Endothelial cell (in vitro differentiated cells): ENCODE results near the gene RGS11. TPM values are rescaled to one million over a fixed set of nuclear protein-coding genes. Genes with fewer than 3 reads are reported as not detected.

Experiments
- DNase-seq: peaks from one replicate; pipeline ENCODE4 v3.0.0; 2021; ENCODE audit warnings: low spot score
- H3K27ac Mint-ChIP-seq: one replicate; pipeline ENCODE4 v1.8.0; 2021; ENCODE audit warnings: mixed read lengths, inconsistent platforms; ENCODE audit not compliant: unreplicated experiment
- H3K27me3 Mint-ChIP-seq: one replicate; pipeline ENCODE4 v1.8.0; 2021; ENCODE audit warnings: mild to moderate bottlenecking, moderate library complexity, mixed read lengths, inconsistent platforms; ENCODE audit not compliant: unreplicated experiment
- H3K36me3 Mint-ChIP-seq: one replicate; pipeline ENCODE4 v1.8.0; 2021; ENCODE audit warnings: mild to moderate bottlenecking, low read depth, mixed read lengths, inconsistent platforms; ENCODE audit not compliant: unreplicated experiment
- H3K4me1 Mint-ChIP-seq: one replicate; pipeline ENCODE4 v1.8.0; 2021; ENCODE audit warnings: mild to moderate bottlenecking, mixed read lengths, inconsistent platforms; ENCODE audit not compliant: unreplicated experiment
- H3K4me3 Mint-ChIP-seq: one replicate; pipeline ENCODE4 v1.8.0; 2021; ENCODE audit warnings: mild to moderate bottlenecking, mixed read lengths, inconsistent platforms; ENCODE audit not compliant: unreplicated experiment
- H3K9me3 Mint-ChIP-seq: one replicate; pipeline ENCODE4 v1.8.0; 2021; ENCODE audit warnings: mixed read lengths, inconsistent platforms; ENCODE audit not compliant: unreplicated experiment
- CTCF ChIP-seq: fragments of 200-600 bp; sonication (generic); IDR thresholded peaks from one replicate; pipeline ENCODE4 v1.5.0; 2021; ENCODE audit warnings: antibody characterized with exemption; ENCODE audit not compliant: unreplicated experiment
- total RNA-seq: library from RNA; stranded (reverse); fragmentation: NEBNext Ultra II Directional; extraction: Animal tissue kit (Norgen Biotek cat#: 25700); gene quantifications from one replicate; pipeline ENCODE4 v1.2.1, GENCODE V29; 2021; ENCODE audit not compliant: unreplicated experiment

Gene RGS11
- total RNA-seq, 1 donor from 2014 or later: not detected

GRCh38 chr16:247027-247426 lies 28.7 kb downstream of the RGS11 start:
- TF ChIP-seq CTCF: no peak
- peaks cover 5% of the 10 kb centered on the region for H3K4me1 Mint-ChIP-seq
- no peak overlapping the region for H3K4me3 Mint-ChIP-seq
- peaks cover 3% of the 10 kb centered on the region for H3K36me3 Mint-ChIP-seq
- DNase-seq: no peak
- no peak overlapping the region for H3K27ac Mint-ChIP-seq
- no peaks in the 10 kb centered on the region for H3K9me3 Mint-ChIP-seq
- peaks cover 3% of the 10 kb centered on the region for H3K27me3 Mint-ChIP-seq

GRCh38 chr16:245105-245504 lies 30.6 kb downstream of the RGS11 start:
- no peak overlapping the region for H3K4me3 Mint-ChIP-seq
- peaks cover 2% of the 10 kb centered on the region for H3K27me3 Mint-ChIP-seq
- no peak for TF ChIP-seq CTCF
- H3K36me3 Mint-ChIP-seq: no peaks in the 10 kb centered on the region
- peak overlapping the region; percentile 45 for H3K27ac Mint-ChIP-seq
- no peaks in the 10 kb centered on the region for H3K4me1 Mint-ChIP-seq
- no peak for DNase-seq
- H3K9me3 Mint-ChIP-seq: no peaks in the 10 kb centered on the region

- no peak overlapping the region for H3K27ac Mint-ChIP-seq
- H3K36me3 Mint-ChIP-seq: no peaks in the 10 kb centered on the region
- DNase-seq: no peak
- no peaks in the 10 kb centered on the region for H3K4me1 Mint-ChIP-seq
- no peak overlapping the region for H3K4me3 Mint-ChIP-seq
- peaks cover 2% of the 10 kb centered on the region for H3K27me3 Mint-ChIP-seq
- TF ChIP-seq CTCF: no peak
- H3K9me3 Mint-ChIP-seq: no peaks in the 10 kb centered on the region
These were observed 32.4 kb downstream of the RGS11 start for GRCh38 chr16:243348-243747.

- H3K4me1 Mint-ChIP-seq: no peaks in the 10 kb centered on the region
- no peak for DNase-seq
- H3K27ac Mint-ChIP-seq: no peak overlapping the region
- TF ChIP-seq CTCF: no peak
- H3K36me3 Mint-ChIP-seq: no peaks in the 10 kb centered on the region
- H3K27me3 Mint-ChIP-seq: no peaks in the 10 kb centered on the region
- no peaks in the 10 kb centered on the region for H3K9me3 Mint-ChIP-seq
- no peak overlapping the region for H3K4me3 Mint-ChIP-seq
These were observed 33.5 kb downstream of the RGS11 start for GRCh38 chr16:242281-242680.

- Mint-ChIP-seq H3K27me3 (peaks cover 3% of the 10 kb centered on the region), H3K36me3 (no peaks in the 10 kb centered on the region), H3K27ac (no peak overlapping the region), H3K4me3 (no peak overlapping the region), H3K9me3 (no peaks in the 10 kb centered on the region), H3K4me1 (no peaks in the 10 kb centered on the region)
- no peak for TF ChIP-seq CTCF
- no peak for DNase-seq
These were observed 35.2 kb downstream of the RGS11 start for GRCh38 chr16:240559-240958.
